A549 (cell line): ENCODE results near the gene DCP1A. TPM values are rescaled to one million over a fixed set of nuclear protein-coding genes. Genes with fewer than 3 reads are reported as not detected.
"Not testable (repeated sequence)": the region's sequence is repeated elsewhere in the genome, so short reads cannot be mapped to it uniquely, and the experiment has no call there.

Experiments
- ATAC-seq, 2 experiments: fragments of 200-7000 bp in 1 of 2; fragments of >200 bp in 1 of 2; cut with Nextera tagmentation in 1 of 2; cut with Tn5 transposase in 1 of 2; 3 replicates each; pipeline versions ENCODE4 v1.8.0 to v1.9.1; 2018 to 2020; ENCODE audit warnings: mild to moderate bottlenecking in 1 of 2, moderate library complexity in 1 of 2
- CTCF ChIA-PET: fragments of 300-600 bp; sonication (Branson Sonifier 250); formaldehyde crosslinking; extraction: SDS; loops from one replicate; lab custom pipeline; 2021; ENCODE audit warnings: antibody characterized with exemption, inconsistent platforms; lab: Yijun Ruan, JAX
- POLR2A ChIA-PET: fragments of 350-600 bp; formaldehyde crosslinking; extraction: SDS; loops from one replicate; lab custom pipeline; 2021; ENCODE audit warnings: antibody characterized with exemption, inconsistent platforms; lab: Yijun Ruan, JAX
- DNase-seq, 2 experiments: peaks; one replicate each; pipeline versions ENCODE4 v3.0.0 to v3.0.0-alpha.2; 2011 to 2016; ENCODE audit warnings: low read depth in 1 of 2, low spot score in 1 of 2
- FAIRE-seq: peaks from 2 replicates; lab custom pipeline; 2011; peaks lifted over from hg19 to GRCh38; lab: Jason Lieb, UNC
- H3K27ac ChIP-seq, 2 experiments: fragments of >200 bp; sonication (Bioruptor Twin); formaldehyde crosslinking; 3 replicates each; pipeline ENCODE4 v1.5.1; 2016 to 2017
- H3K4me1 ChIP-seq: fragments of >200 bp; sonication (Bioruptor Twin); formaldehyde crosslinking; 3 replicates; pipeline ENCODE4 v1.6.1; 2016
- H3K4me2 ChIP-seq: fragments of >200 bp; sonication (Bioruptor Twin); formaldehyde crosslinking; 3 replicates; pipeline ENCODE4 v1.6.1; 2016
- H3K4me3 ChIP-seq: fragments of >200 bp; sonication (Bioruptor Twin); formaldehyde crosslinking; 3 replicates; pipeline ENCODE4 v1.5.1; 2016
- H3K9me3 ChIP-seq: fragments of >200 bp; sonication (Bioruptor Twin); formaldehyde crosslinking; 3 replicates; pipeline ENCODE4 v1.6.1; 2016
- BCL3 ChIP-seq: fragments of >200 bp; sonication (Bioruptor Twin); formaldehyde crosslinking; IDR thresholded peaks from 3 replicates; pipeline ENCODE4 v1.6.1; 2016
- BHLHE40 ChIP-seq: IDR thresholded peaks from 2 replicates; pipeline ENCODE4 v1.6.1; 2012; ENCODE audit warnings: low read depth, low read length, inconsistent platforms
- CEBPB ChIP-seq, 2 experiments: fragments of >200 bp in 1 of 2; sonication (Bioruptor Twin) in 1 of 2; formaldehyde crosslinking in 1 of 2; IDR thresholded peaks; 2 replicates each; pipeline ENCODE4 v1.6.1; 2012 to 2016
- CHD4 ChIP-seq: fragments of 200-600 bp; sonication (generic); IDR thresholded peaks from 2 replicates; pipeline ENCODE4 v1.6.1; 2016; ENCODE audit warnings: antibody characterized with exemption, mild to moderate bottlenecking, borderline replicate concordance
- E2F6 ChIP-seq: IDR thresholded peaks from 2 replicates; pipeline ENCODE4 v1.6.1; 2012; ENCODE audit warnings: low read depth, borderline replicate concordance
- ELK1 ChIP-seq: fragments of 150-350 bp; IDR thresholded peaks from 2 replicates; pipeline ENCODE4 v1.6.1; 2014; ENCODE audit warnings: low read depth, mild to moderate bottlenecking, low read length
- FOSB ChIP-seq: fragments of 250-450 bp; sonication (Bioruptor Pico); IDR thresholded peaks from 2 replicates; pipeline ENCODE4 v1.5.0; 2020; ENCODE audit warnings: mild to moderate bottlenecking, moderate library complexity
- FOXS1 ChIP-seq: fragments of 250-450 bp; sonication (Bioruptor Pico); IDR thresholded peaks from 2 replicates; pipeline ENCODE4 v1.5.0; 2020; ENCODE audit warnings: mild to moderate bottlenecking, moderate library complexity
- GATA3 ChIP-seq: IDR thresholded peaks from 2 replicates; pipeline ENCODE4 v1.6.1; 2012; ENCODE audit warnings: borderline replicate concordance
- HOXA7 ChIP-seq: fragments of 250-450 bp; sonication (Bioruptor Pico); IDR thresholded peaks from 2 replicates; pipeline ENCODE4 v1.5.0; 2020; ENCODE audit warnings: mild to moderate bottlenecking, moderate library complexity
- HOXB13 ChIP-seq: fragments of 250-450 bp; sonication (Bioruptor Pico); IDR thresholded peaks from 2 replicates; pipeline ENCODE4 v1.5.0; 2020; ENCODE audit warnings: low read depth, mild to moderate bottlenecking, moderate library complexity
- JUNB ChIP-seq: fragments of >200 bp; sonication (Bioruptor Twin); formaldehyde crosslinking; IDR thresholded peaks from 2 replicates; pipeline ENCODE4 v1.6.1; 2016
- MAFK ChIP-seq: fragments of 450-650 bp; IDR thresholded peaks from 2 replicates; pipeline ENCODE4 v1.6.1; 2014; ENCODE audit not compliant: partially characterized antibody
- MAZ ChIP-seq: fragments of 150-350 bp; IDR thresholded peaks from 2 replicates; pipeline ENCODE4 v1.6.1; 2014; ENCODE audit warnings: antibody characterized with exemption, low read depth, low read length, borderline replicate concordance
- NFE2L2 ChIP-seq: fragments of 150-350 bp; conservative IDR thresholded peaks from 2 replicates; pipeline ENCODE4 v1.6.1; 2014; ENCODE audit warnings: low read length
- POLR2A ChIP-seq: IDR thresholded peaks from 2 replicates; pipeline ENCODE4 v1.6.1; 2012; ENCODE audit warnings: mild to moderate bottlenecking, low read length
- RFX5 ChIP-seq: fragments of 450-650 bp; IDR thresholded peaks from 2 replicates; pipeline ENCODE4 v1.7.1; 2014; ENCODE audit warnings: antibody characterized with exemption, mild to moderate bottlenecking, moderate library complexity
- SMC3 ChIP-seq: fragments of >200 bp; sonication (Bioruptor Twin); formaldehyde crosslinking; IDR thresholded peaks from 3 replicates; pipeline ENCODE4 v1.6.1; 2018; ENCODE audit warnings: inconsistent platforms
- TFCP2L1 ChIP-seq: fragments of 250-450 bp; sonication (Bioruptor Pico); IDR thresholded peaks from 2 replicates; pipeline ENCODE4 v1.5.0; 2021; ENCODE audit warnings: mild to moderate bottlenecking
- USF2 ChIP-seq: fragments of 450-650 bp; IDR thresholded peaks from 2 replicates; pipeline ENCODE4 v1.6.1; 2014; ENCODE audit warnings: antibody characterized with exemption
- ZFP36 ChIP-seq: fragments of 450-650 bp; IDR thresholded peaks from 2 replicates; pipeline ENCODE4 v1.6.1; 2014; ENCODE audit warnings: borderline replicate concordance; ENCODE audit not compliant: partially characterized antibody
- ZNF302 ChIP-seq: fragments of 250-450 bp; sonication (Bioruptor Pico); IDR thresholded peaks from 2 replicates; pipeline ENCODE4 v1.9.0; 2021; ENCODE audit warnings: inconsistent platforms, mild to moderate bottlenecking, moderate library complexity
- WGBS: methylation state at CpG from one replicate; pipeline ENCODE4 v1.1.6; 2017; ENCODE audit errors: missing lambda C conversion rate; 5-methylcytosine and 5-hydroxymethylcytosine counted together
- polyA plus RNA-seq, 4 experiments: library from polyadenylated mRNA; depleted of rRNA in 3 of 4; stranded (reverse); fragments of >200 nt; fragmentation: RNase III in 1 of 4; extraction: RNeasy Plus Mini Kit Qiagen cat#74134 plus additional on column Dnase treatment in 1 of 4; gene quantifications; 2 replicates in 3 of 4; 3 replicates in 1 of 4; pipeline ENCODE4 v1.2.3, GENCODE V29; 2011 to 2017

DCP1A gene
- polyA plus RNA-seq, 2 of the 4 experiments (the other 2 are of a cell fraction): 7.3 to 27.4 TPM

GRCh38 chr3:53328746-53329145 is 18.6 kb downstream of the DCP1A start:
- no peak for TF ChIP-seq HOXA7 (CRISPR knock-in tag)
- TF ChIP-seq FOSB (CRISPR knock-in tag): no peak
- TF ChIP-seq HOXB13 (CRISPR knock-in tag): no peak
- TF ChIP-seq USF2: no peak
- TF ChIP-seq NFE2L2: no peak
- ChIA-PET POLR2A (no interaction called here), CTCF (interaction anchor here (0.7 kb wide), 1 partner anchor 12 kb away, joined by 3 read pairs; no protein-coding TSS in a partner anchor)
- ATAC-seq: no peak
- Histone ChIP-seq H3K27ac (no peak overlapping the region), H3K4me1 (peaks cover 4% of the 10 kb centered on the region; the same call in 1 of the 3 replicates), H3K9me3 (no peaks in the 10 kb centered on the region), H3K4me2 (no peak overlapping the region), H3K4me3 (no peak overlapping the region)
- DNase-seq: no peak
- FAIRE-seq: no peak
- 95% methylated on average over 5 of the region's 5 CpGs for WGBS

- H3K4me3 ChIP-seq, POLR2A ChIA-PET, H3K27ac ChIP-seq, FAIRE-seq, H3K9me3 ChIP-seq, DNase-seq, H3K4me2 ChIP-seq, H3K4me1 ChIP-seq, ATAC-seq: not testable (repeated sequence)
- whole genome bisulfite sequencing: 71% methylated on average over 6 of the region's 6 CpGs
- CTCF ChIA-PET: interaction anchor here (0.6 to 0.7 kb wide), 2 partner anchors 11 to 25 kb away, joined by 3 read pairs; no protein-coding TSS in a partner anchor
These were observed 19.4 kb downstream of the DCP1A start for GRCh38 chr3:53327986-53328385.

- H3K4me2 ChIP-seq: no peak overlapping the region
- peaks cover 4% of the 10 kb centered on the region; the same call in 1 of the 3 replicates for H3K4me1 ChIP-seq
- FAIRE-seq (no peak), ATAC-seq (no peak), DNase-seq (no peak)
- H3K4me3 ChIP-seq: no peak overlapping the region
- TF ChIP-seq ELK1 (no peak), JUNB (no peak), SMC3 (no peak), RFX5 (no peak), FOXS1 (CRISPR knock-in tag) (no peak), MAZ (no peak), BCL3 (no peak), BHLHE40 (no peak), CEBPB (IDR thresholded peaks at IDR 0.05) (no peak), HOXB13 (CRISPR knock-in tag) (no peak), POLR2A (no peak), TFCP2L1 (CRISPR knock-in tag) (no peak), E2F6 (no peak), CHD4 (no peak), GATA3 (no peak), MAFK (no peak), ZNF302 (CRISPR knock-in tag) (no peak), ZFP36 (no peak)
- 0 out of 3 replicates have a peak, but pooled peaks cover 2% of the 10 kb centered on the region for H3K9me3 ChIP-seq
- no peak overlapping the region for H3K27ac ChIP-seq
- POLR2A ChIA-PET: no interaction called here
- 79% methylated on average over 5 of the region's 5 CpGs for WGBS
- CTCF ChIA-PET: interaction anchor here (0.8 to 0.9 kb wide), 2 partner anchors 23 to 384 kb away, joined by 3 to 4 read pairs; partner anchors contain the start of gene DCP1A
These were observed 23.2 kb downstream of the DCP1A start for GRCh38 chr3:53324105-53324504.
